Inflammatory macrophage treated with lipopolysaccharide for 4 hours (primary cell): ENCODE results near the gene FAAH.

ENCODE experiments used
- DNase-seq: peaks from one replicate; pipeline ENCODE4 v3.0.0-alpha.2; 2020

The FAAH gene

GRCh38 chr1:46451948-46452930 is 58.1 kb downstream of the FAAH start:
- no peak for DNase-seq

- DNase-seq: no peak
These were observed 58.8 kb downstream of the FAAH start for GRCh38 chr1:46452931-46453325.

DNA sequence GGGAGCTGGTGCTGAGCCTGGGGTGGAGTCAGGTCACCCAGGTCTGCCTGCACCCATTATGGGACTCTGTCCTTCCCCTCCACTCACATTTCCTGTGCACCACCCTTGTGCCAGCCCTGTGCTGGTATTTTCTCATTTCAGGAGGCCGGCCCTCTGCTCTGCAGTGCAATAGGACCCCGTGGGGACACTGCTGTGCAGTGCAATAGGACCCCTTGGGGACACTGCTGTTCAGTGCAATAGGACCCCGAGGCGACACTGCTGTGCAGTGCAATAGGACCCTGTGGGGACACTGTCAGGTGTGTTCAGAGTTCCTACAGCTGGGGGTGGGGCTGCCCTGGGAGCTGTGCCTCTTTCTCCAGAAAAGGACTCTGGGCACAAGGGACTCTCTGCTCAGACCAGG is 59.3 kb downstream of the FAAH start:
- DNase-seq: no peak

DNA sequence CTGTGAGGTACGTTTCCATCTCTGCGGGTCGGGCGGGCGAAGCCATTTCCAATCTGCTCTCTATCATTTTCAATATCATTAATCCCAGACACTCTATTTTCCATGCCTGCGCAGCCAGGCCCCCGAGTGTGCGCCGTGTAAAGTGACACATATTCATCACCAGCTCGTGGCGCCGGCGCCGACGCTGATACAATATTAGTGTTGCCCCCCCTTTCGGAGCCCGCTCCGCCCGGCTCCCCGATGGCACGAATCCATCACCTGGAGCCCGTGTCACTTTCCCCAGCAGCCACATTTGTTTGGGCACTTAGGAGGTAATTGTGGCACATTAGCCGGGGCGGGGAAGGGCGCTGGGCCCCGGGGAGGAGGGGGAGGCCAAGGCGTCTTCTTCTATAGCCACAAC is 61.8 kb downstream of the FAAH start:
- DNase-seq: no peak

DNA sequence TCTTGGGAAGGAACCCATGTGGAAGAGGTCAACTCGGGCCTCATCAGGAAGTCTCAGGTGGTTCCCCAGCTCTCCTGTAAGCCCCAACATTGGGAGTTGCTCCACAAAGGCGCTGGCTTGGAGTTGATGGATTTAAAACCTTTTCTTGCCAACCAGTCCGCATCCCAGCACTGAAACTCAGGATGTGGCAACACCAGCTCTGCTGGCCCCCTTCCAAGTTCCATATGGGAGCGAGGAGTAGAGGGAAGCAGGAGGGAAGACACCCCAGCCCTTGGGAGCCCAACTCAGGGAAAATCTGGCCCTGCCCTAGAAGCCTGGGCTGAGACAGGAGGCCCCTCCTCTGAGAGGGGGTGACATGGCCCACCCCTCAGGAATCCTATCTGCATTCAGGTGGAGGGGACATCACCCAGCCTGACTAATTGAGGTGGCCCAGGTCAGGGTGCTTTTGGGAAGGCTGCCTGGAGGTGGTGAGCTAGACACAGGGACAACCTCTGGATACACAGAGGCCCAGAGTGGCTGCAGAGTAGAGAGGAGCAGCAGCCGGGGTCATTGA is 62.4 kb downstream of the FAAH start:
- no peak for DNase-seq

DNA sequence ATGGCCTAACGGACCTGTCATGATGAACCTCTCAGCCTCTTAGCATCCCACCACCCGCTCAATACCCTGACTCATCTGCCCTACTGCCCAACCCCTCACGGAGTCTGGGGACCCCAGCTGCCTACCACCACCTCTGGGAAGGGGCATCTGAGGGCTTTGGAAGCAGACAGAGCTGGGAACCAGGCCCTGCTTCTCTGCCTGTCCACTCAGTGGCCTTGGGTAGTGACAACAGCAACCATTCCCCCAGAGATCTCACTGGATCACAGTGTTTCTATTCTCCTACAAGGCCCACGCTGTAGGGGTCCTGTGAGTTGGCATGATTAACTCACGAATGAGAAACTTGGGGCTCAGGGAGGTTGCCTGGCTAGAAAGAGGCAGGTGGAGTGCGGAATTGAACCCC is 63.1 kb downstream of the FAAH start:
- no peak for DNase-seq

DNA sequence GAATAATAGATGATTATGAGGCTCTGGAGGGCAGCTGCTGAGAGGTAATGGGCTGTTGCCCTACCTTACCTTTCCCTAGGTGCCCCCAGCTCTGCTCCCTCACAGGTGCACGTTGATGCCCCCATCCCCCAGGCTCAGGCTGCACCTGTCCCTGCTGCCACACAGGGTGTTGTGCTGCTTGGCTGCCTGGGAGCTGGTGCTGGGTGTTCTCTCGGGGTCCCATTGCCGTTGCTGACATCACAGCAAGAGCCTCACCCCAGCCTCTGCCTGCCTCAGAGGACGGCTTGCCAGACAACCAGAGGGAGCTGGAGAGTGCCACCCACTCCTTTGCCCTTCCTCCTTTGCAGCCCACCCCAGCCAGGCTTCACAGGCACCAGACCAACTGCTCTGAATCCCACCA is 64.1 kb downstream of the FAAH start:
- no peak for DNase-seq

DNA sequence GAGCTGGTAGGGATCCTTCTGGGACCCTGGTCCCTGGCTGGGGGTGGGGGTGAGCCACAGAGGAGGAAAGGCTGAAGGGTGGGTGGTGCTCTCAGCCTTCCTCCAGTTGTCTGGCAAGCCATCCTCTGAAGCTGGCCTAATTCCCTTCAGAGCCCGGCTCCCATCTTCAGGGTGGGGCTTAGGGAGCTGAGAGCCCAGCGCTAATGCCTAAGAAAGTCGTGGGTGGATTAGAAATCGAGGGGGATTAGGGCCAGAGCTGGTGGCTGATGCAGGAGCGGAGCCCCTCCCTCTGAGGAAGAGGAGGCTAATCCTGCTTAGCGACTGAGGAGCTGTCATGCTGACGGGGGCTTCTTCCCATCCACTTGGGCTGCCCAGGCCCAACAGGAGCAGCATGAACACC is 64.7 kb downstream of the FAAH start:
- DNase-seq: no peak

- no peak for DNase-seq
These were observed 65.2 kb downstream of the FAAH start for GRCh38 chr1:46459315-46459714.

DNA sequence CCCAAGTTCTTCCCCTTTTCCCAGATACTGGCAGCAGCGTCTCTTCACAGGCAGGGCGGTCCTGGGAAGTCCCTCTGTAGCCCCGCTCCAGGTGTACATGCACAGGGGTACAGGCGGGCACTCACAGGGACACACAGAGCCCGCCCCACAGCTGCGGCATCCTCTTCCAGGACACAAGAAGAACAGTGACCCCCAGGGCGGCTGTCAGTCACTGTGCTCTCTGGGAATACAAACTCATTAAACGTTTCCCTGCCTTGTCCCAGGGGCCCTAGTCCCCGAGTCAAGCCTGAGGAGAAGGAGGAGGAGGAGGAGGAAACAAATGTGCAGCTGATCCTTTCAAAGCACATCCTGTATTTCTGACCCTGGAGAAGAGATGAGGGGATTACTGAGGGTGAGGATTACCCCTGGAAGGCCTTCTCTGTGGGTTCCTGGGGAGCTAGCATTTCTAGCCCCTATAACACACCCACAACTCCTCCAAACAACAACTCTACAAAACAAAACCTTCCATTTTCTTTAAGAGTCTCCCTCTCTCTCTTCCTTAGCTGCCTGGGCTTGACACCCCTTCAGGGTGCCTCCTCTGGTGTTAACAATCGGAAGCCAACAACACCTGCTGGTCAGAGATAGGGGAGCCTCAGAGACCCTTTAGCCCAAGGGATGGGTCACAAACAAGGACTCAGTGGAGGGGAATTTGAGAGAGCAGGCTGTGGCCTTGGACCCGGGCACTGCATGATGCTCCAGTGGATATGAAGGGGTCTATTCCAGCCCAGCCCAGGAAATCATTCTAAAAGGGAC is 67.1 kb downstream of the FAAH start:
- no peak for DNase-seq

- no peak for DNase-seq
These were observed 67.8 kb downstream of the FAAH start for GRCh38 chr1:46461809-46462448.
